Liver (tissue), 9 donors: ENCODE results near the gene CNIH2. TPM values are rescaled to one million over a fixed set of nuclear protein-coding genes. Genes with fewer than 3 reads are reported as not detected.

ENCODE experiments used
- DNase-seq: peaks from one replicate; pipeline ENCODE4 v3.0.0-alpha.2; 2017; ENCODE audit warnings: low spot score
- H3K27ac ChIP-seq, 2 donors: one replicate each; pipeline ENCODE4 v1.7.0; 2013; ENCODE audit warnings: inconsistent platforms in 2 of 2, low read length in 2 of 2, control low read depth in 1 of 2, low read depth in 1 of 2, mild to moderate bottlenecking in 1 of 2
- H3K27me3 ChIP-seq, 4 donors: one replicate each; pipeline versions ENCODE4 v1.6.1 to v1.7.0; 2013; ENCODE audit warnings: low read length in 3 of 4, inconsistent platforms in 1 of 4, mild to moderate bottlenecking in 1 of 4, moderate library complexity in 1 of 4; ENCODE audit not compliant: control insufficient read depth in 4 of 4, insufficient read depth in 4 of 4
- H3K36me3 ChIP-seq, 4 donors: one replicate each; pipeline versions ENCODE4 v1.6.1 to v1.7.0; 2013; ENCODE audit warnings: low read length in 3 of 4, mild to moderate bottlenecking in 3 of 4, low read depth in 1 of 4, moderate library complexity in 1 of 4; ENCODE audit not compliant: control insufficient read depth in 4 of 4, insufficient read depth in 3 of 4
- H3K4me1 ChIP-seq, 4 donors: one replicate each; pipeline versions ENCODE4 v1.6.1 to v1.7.0; 2013; ENCODE audit warnings: low read length in 3 of 4, mild to moderate bottlenecking in 3 of 4, moderate library complexity in 1 of 4; ENCODE audit not compliant: control insufficient read depth in 4 of 4, insufficient read depth in 4 of 4
- H3K4me3 ChIP-seq, 3 donors: one replicate each; pipeline versions ENCODE4 v1.6.1 to v1.7.0; 2013; ENCODE audit warnings: low read length in 3 of 3, control low read depth in 1 of 3, low read depth in 1 of 3, mild to moderate bottlenecking in 1 of 3
- H3K9ac ChIP-seq, 2 donors: one replicate each; pipeline ENCODE4 v1.7.0; 2013; ENCODE audit warnings: low read length in 2 of 2, mild to moderate bottlenecking in 2 of 2, moderate library complexity in 2 of 2, control low read depth in 1 of 2, low read depth in 1 of 2
- H3K9me3 ChIP-seq, 4 donors: one replicate each; pipeline versions ENCODE4 v1.6.1 to v1.7.0; 2013; ENCODE audit warnings: low read length in 3 of 4; ENCODE audit not compliant: control insufficient read depth in 4 of 4
- ATF3 ChIP-seq: IDR thresholded peaks from 2 replicates; pipeline ENCODE4 v1.6.1; 2016; ENCODE audit warnings: antibody characterized with exemption
- CTCF ChIP-seq: fragments of 150-350 bp; IDR thresholded peaks from 2 replicates; pipeline ENCODE4 v1.5.1; 2017; ENCODE audit warnings: improper control_type of control experiment, low read depth, low read length; ENCODE audit not compliant: missing input control
- EGR1 ChIP-seq, 2 donors: IDR thresholded peaks; 2 replicates each; pipeline ENCODE4 v1.6.1; 2016 to 2018; ENCODE audit warnings: antibody characterized with exemption in 2 of 2, low read depth in 2 of 2
- FOXA1 ChIP-seq: IDR thresholded peaks from 2 replicates; pipeline ENCODE4 v1.6.1; 2016; ENCODE audit warnings: antibody characterized with exemption
- FOXA2 ChIP-seq: IDR thresholded peaks from 2 replicates; pipeline ENCODE4 v1.6.1; 2016; ENCODE audit warnings: antibody characterized with exemption
- GABPA ChIP-seq, 2 donors: IDR thresholded peaks in 1 of 2; conservative IDR thresholded peaks in 1 of 2; 2 replicates each; pipeline ENCODE4 v1.6.1; 2016; ENCODE audit warnings: antibody characterized with exemption in 2 of 2, mild to moderate bottlenecking in 1 of 2, moderate library complexity in 1 of 2
- HNF4A ChIP-seq, 2 donors: conservative IDR thresholded peaks; 2 replicates each; pipeline ENCODE4 v1.6.1; 2016; ENCODE audit warnings: antibody characterized with exemption in 2 of 2, mild to moderate bottlenecking in 2 of 2
- HNF4G ChIP-seq: IDR thresholded peaks from 2 replicates; pipeline ENCODE4 v1.6.1; 2016; ENCODE audit warnings: antibody characterized with exemption
- JUND ChIP-seq, 2 donors: IDR thresholded peaks; 2 replicates each; pipeline ENCODE4 v1.6.1; 2016; ENCODE audit warnings: antibody characterized with exemption in 2 of 2
- MAX ChIP-seq: IDR thresholded peaks from 2 replicates; pipeline ENCODE4 v1.6.1; 2016; ENCODE audit warnings: antibody characterized with exemption
- NR2F2 ChIP-seq: IDR thresholded peaks from 2 replicates; pipeline ENCODE4 v1.6.1; 2016; ENCODE audit warnings: antibody characterized with exemption
- RAD21 ChIP-seq, 2 donors: IDR thresholded peaks; 2 replicates each; pipeline ENCODE4 v1.6.1; 2016; ENCODE audit warnings: antibody characterized with exemption in 2 of 2, mild to moderate bottlenecking in 2 of 2
- REST ChIP-seq: IDR thresholded peaks from 2 replicates; pipeline ENCODE4 v1.6.1; 2016; ENCODE audit warnings: antibody characterized with exemption, mild to moderate bottlenecking
- RXRA ChIP-seq, 2 donors: IDR thresholded peaks; 2 replicates each; pipeline ENCODE4 v1.6.1; 2017 to 2018; ENCODE audit warnings: antibody characterized with exemption in 2 of 2, mild to moderate bottlenecking in 1 of 2
- SP1 ChIP-seq: IDR thresholded peaks from 2 replicates; pipeline ENCODE4 v1.6.1; 2018; ENCODE audit warnings: antibody characterized with exemption, mild to moderate bottlenecking
- TAF1 ChIP-seq: conservative IDR thresholded peaks from 2 replicates; pipeline ENCODE4 v1.6.1; 2016; ENCODE audit warnings: antibody characterized with exemption, mild to moderate bottlenecking
- YY1 ChIP-seq: IDR thresholded peaks from 2 replicates; pipeline ENCODE4 v1.6.1; 2016; ENCODE audit warnings: antibody characterized with exemption, mild to moderate bottlenecking
- ZBTB33 ChIP-seq: IDR thresholded peaks from 2 replicates; pipeline ENCODE4 v1.6.1; 2016; ENCODE audit warnings: antibody characterized with exemption
- WGBS: extraction: QIAGEN DNeasy Blood & Tissue Kit; methylation state at CpG from one replicate; pipeline ENCODE4 v1.1.7; 2013; 5-methylcytosine and 5-hydroxymethylcytosine counted together
- polyA plus RNA-seq, 2 donors: library from polyadenylated mRNA; stranded (reverse) in 1 of 2; unstranded in 1 of 2; fragments of 200-250 nt in 1 of 2; fragments of >200 nt in 1 of 2; fragmentation: Nextera tagmentation in 1 of 2; extraction: Ambion mirVana in 1 of 2; gene quantifications; one replicate each; pipeline versions ENCODE4 v1.2.1 to v1.2.3, GENCODE V29; 2013 to 2015
- total RNA-seq, 2 donors: library from RNA; depleted of rRNA; stranded (reverse); fragments of >200 nt; gene quantifications; one replicate each; pipeline ENCODE4 v1.2.3, GENCODE V29; 2014
- donor health status: healthy.
- donor health status: healthy.
- donor health status: healthy.
- donor health status: healthy.
- donor health status: healthy.

CNIH2 gene
- total and polyA plus RNA-seq, 4 donors: 0.07 TPM; not detected in 3

- no peak for DNase-seq
- Histone ChIP-seq H3K27ac (no peak overlapping the region), H3K4me3 (no peak overlapping the region)
Observed at GRCh38 chr11:66292543-66293332, 14.8 kb downstream of the CNIH2 start.

GRCh38 chr11:66293352-66293751 lies 15.4 kb downstream of the CNIH2 start:
- Histone ChIP-seq H3K9ac (no peak overlapping the region), H3K27ac (no peak overlapping the region), H3K27me3 (peaks cover 0 to 5% (median 0%) of the 10 kb centered on the region in 4 donors), H3K4me1 (peaks cover 9 to 18% (median 12%) of the 10 kb centered on the region in 4 donors), H3K9me3 (no peaks in the 10 kb centered on the region), H3K36me3 (no peaks in the 10 kb centered on the region), H3K4me3 (no peak overlapping the region)
- no peak for DNase-seq
- TF ChIP-seq SP1 (no peak), MAX (no peak), GABPA (IDR thresholded peaks at IDR 0.05 in 1 of 2, conservative IDR thresholded peaks at IDR 0.05 in 1 of 2) (no peak), FOXA2 (no peak), RXRA (IDR thresholded peaks at IDR 0.05) (no peak), RAD21 (IDR thresholded peaks at IDR 0.05) (no peak), HNF4G (no peak), FOXA1 (no peak), REST (no peak), ZBTB33 (no peak), NR2F2 (no peak), CTCF (no peak), EGR1 (IDR thresholded peaks at IDR 0.05; ENCODE audit: low read depth in 2 of 2) (no peak), YY1 (no peak), HNF4A (conservative IDR thresholded peaks at IDR 0.05) (no peak), JUND (IDR thresholded peaks at IDR 0.05) (no peak), TAF1 (no peak), ATF3 (no peak)
- WGBS: 80% methylated on average over 4 of the region's 4 CpGs

More at GRCh38 chr11:66292543-66293332, 14.8 kb downstream of the CNIH2 start:
- Histone ChIP-seq H3K27me3 (peaks cover 0 to 5% (median 0%) of the 10 kb centered on the region in 4 donors), H3K9ac (no peak overlapping the region), H3K4me1 (peaks cover 14 to 24% (median 18%) of the 10 kb centered on the region in 4 donors), H3K9me3 (no peaks in the 10 kb centered on the region), H3K36me3 (no peaks in the 10 kb centered on the region)
- 52% methylated on average over 17 of the region's 17 CpGs for WGBS
- TF ChIP-seq FOXA2: no peak
- TF ChIP-seq SP1: no peak
- no peak for TF ChIP-seq HNF4G
